Measurements from ENCODE around the gene DXO. TPM values are rescaled to one million over a fixed set of nuclear protein-coding genes. Genes with fewer than 3 reads are reported as not detected.
"Not testable (repeated sequence)": the region's sequence is repeated elsewhere in the genome, so short reads cannot be mapped to it uniquely, and the experiment has no call there.

The DXO gene
- total and polyA plus RNA-seq, 4 donors, result 4.5 to 11.0 (median 9.3) TPM

- not testable (repeated sequence) for H3K4me3 ChIP-seq (ENCODE audit: low read depth in 1 of 3, low read length in 3 of 3); H3K9ac ChIP-seq (ENCODE audit: low read depth in 1 of 2, low read length in 2 of 2); H3K27me3 ChIP-seq (ENCODE audit: control insufficient read depth in 4 of 4, insufficient read depth in 4 of 4, low read length in 3 of 4); DNase-seq (ENCODE audit: low spot score); H3K9me3 ChIP-seq (ENCODE audit: control insufficient read depth in 4 of 4, low read length in 3 of 4); H3K36me3 ChIP-seq (ENCODE audit: control insufficient read depth in 4 of 4, insufficient read depth in 3 of 4, low read depth in 1 of 4, low read length in 3 of 4); H3K4me1 ChIP-seq (ENCODE audit: control insufficient read depth in 4 of 4, insufficient read depth in 4 of 4, low read length in 3 of 4)
- H3K27ac ChIP-seq (ENCODE audit: low read depth in 1 of 2, low read length in 2 of 2), result peak overlapping the region; percentile 18 to 20
- WGBS, result 37% methylated on average over 9 of the region's 13 CpGs
Measured at GRCh38 chr6:32004864-32005537, 33.1 kb upstream of the DXO start.

- TF ChIP-seq RXRA (IDR thresholded peaks at IDR 0.05) (peak; percentile 14 to 24), HNF4G (IDR thresholded peaks at IDR 0.05) (peak; percentile 71), SP1 (IDR thresholded peaks at IDR 0.05) (peak; percentile 42), HNF4A (conservative IDR thresholded peaks at IDR 0.05) (peak; percentile 67 to 79)
- 79% methylated on average over 4 of the region's 4 CpGs for WGBS
- not testable (repeated sequence) for H3K4me3 ChIP-seq (ENCODE audit: low read depth in 1 of 3, low read length in 3 of 3); H3K36me3 ChIP-seq (ENCODE audit: control insufficient read depth in 4 of 4, insufficient read depth in 3 of 4, low read depth in 1 of 4, low read length in 3 of 4); H3K4me1 ChIP-seq (ENCODE audit: control insufficient read depth in 4 of 4, insufficient read depth in 4 of 4, low read length in 3 of 4); H3K9me3 ChIP-seq (ENCODE audit: control insufficient read depth in 4 of 4, low read length in 3 of 4); DNase-seq (ENCODE audit: low spot score); H3K27me3 ChIP-seq (ENCODE audit: control insufficient read depth in 4 of 4, insufficient read depth in 4 of 4, low read length in 3 of 4); H3K9ac ChIP-seq (ENCODE audit: low read depth in 1 of 2, low read length in 2 of 2)
- H3K27ac ChIP-seq (ENCODE audit: low read depth in 1 of 2, low read length in 2 of 2), result peak overlapping the region; percentile 18 to 20
Measured at GRCh38 chr6:32004393-32004792, 32.5 kb upstream of the DXO start.

- H3K27ac ChIP-seq (ENCODE audit: low read depth in 1 of 2, low read length in 2 of 2); H3K4me1 ChIP-seq (ENCODE audit: control insufficient read depth in 4 of 4, insufficient read depth in 4 of 4, low read length in 3 of 4): not testable (repeated sequence)
- WGBS, result no CpG with 5 or more reads among the region's 7 CpGs
Measured at GRCh38 chr6:32003301-32003700, 31.4 kb upstream of the DXO start.

GRCh38 chr6:32002546-32003268 is 30.8 kb upstream of the DXO start:
- H3K4me3 ChIP-seq (ENCODE audit: low read depth in 1 of 3, low read length in 3 of 3); H3K27me3 ChIP-seq (ENCODE audit: control insufficient read depth in 4 of 4, insufficient read depth in 4 of 4, low read length in 3 of 4); DNase-seq (ENCODE audit: low spot score); H3K27ac ChIP-seq (ENCODE audit: low read depth in 1 of 2, low read length in 2 of 2); H3K9ac ChIP-seq (ENCODE audit: low read depth in 1 of 2, low read length in 2 of 2); H3K4me1 ChIP-seq (ENCODE audit: control insufficient read depth in 4 of 4, insufficient read depth in 4 of 4, low read length in 3 of 4); H3K9me3 ChIP-seq (ENCODE audit: control insufficient read depth in 4 of 4, low read length in 3 of 4); H3K36me3 ChIP-seq (ENCODE audit: control insufficient read depth in 4 of 4, insufficient read depth in 3 of 4, low read depth in 1 of 4, low read length in 3 of 4): not testable (repeated sequence)
- no CpG with 5 or more reads among the region's 15 CpGs for WGBS

More at GRCh38 chr6:32003301-32003700, 31.4 kb upstream of the DXO start:
- H3K36me3 ChIP-seq (ENCODE audit: control insufficient read depth in 4 of 4, insufficient read depth in 3 of 4, low read depth in 1 of 4, low read length in 3 of 4); H3K4me3 ChIP-seq (ENCODE audit: low read depth in 1 of 3, low read length in 3 of 3); H3K9me3 ChIP-seq (ENCODE audit: control insufficient read depth in 4 of 4, low read length in 3 of 4); DNase-seq (ENCODE audit: low spot score); H3K27me3 ChIP-seq (ENCODE audit: control insufficient read depth in 4 of 4, insufficient read depth in 4 of 4, low read length in 3 of 4); H3K9ac ChIP-seq (ENCODE audit: low read depth in 1 of 2, low read length in 2 of 2): not testable (repeated sequence)

- H3K9me3 ChIP-seq (ENCODE audit: control insufficient read depth in 4 of 4, low read length in 3 of 4); H3K4me1 ChIP-seq (ENCODE audit: control insufficient read depth in 4 of 4, insufficient read depth in 4 of 4, low read length in 3 of 4); H3K27ac ChIP-seq (ENCODE audit: low read depth in 1 of 2, low read length in 2 of 2); DNase-seq (ENCODE audit: low spot score); H3K4me3 ChIP-seq (ENCODE audit: low read depth in 1 of 3, low read length in 3 of 3); H3K36me3 ChIP-seq (ENCODE audit: control insufficient read depth in 4 of 4, insufficient read depth in 3 of 4, low read depth in 1 of 4, low read length in 3 of 4); H3K9ac ChIP-seq (ENCODE audit: low read depth in 1 of 2, low read length in 2 of 2); H3K27me3 ChIP-seq (ENCODE audit: control insufficient read depth in 4 of 4, insufficient read depth in 4 of 4, low read length in 3 of 4): not testable (repeated sequence)
- 71% methylated on average over 6 of the region's 6 CpGs for WGBS
Measured at GRCh38 chr6:31996385-31996784, 24.4 kb upstream of the DXO start.

GRCh38 chr6:31994421-31994820 is 22.5 kb upstream of the DXO start:
- H3K27me3 ChIP-seq (ENCODE audit: control insufficient read depth in 4 of 4, insufficient read depth in 4 of 4, low read length in 3 of 4); H3K36me3 ChIP-seq (ENCODE audit: control insufficient read depth in 4 of 4, insufficient read depth in 3 of 4, low read depth in 1 of 4, low read length in 3 of 4); H3K4me1 ChIP-seq (ENCODE audit: control insufficient read depth in 4 of 4, insufficient read depth in 4 of 4, low read length in 3 of 4); H3K27ac ChIP-seq (ENCODE audit: low read depth in 1 of 2, low read length in 2 of 2); H3K9ac ChIP-seq (ENCODE audit: low read depth in 1 of 2, low read length in 2 of 2); DNase-seq (ENCODE audit: low spot score); H3K9me3 ChIP-seq (ENCODE audit: control insufficient read depth in 4 of 4, low read length in 3 of 4); H3K4me3 ChIP-seq (ENCODE audit: low read depth in 1 of 3, low read length in 3 of 3): not testable (repeated sequence)
- 99% methylated on average over 9 of the region's 14 CpGs for WGBS

GRCh38 chr6:31989363-31989762 is 17.4 kb upstream of the DXO start:
- not testable (repeated sequence) for H3K27me3 ChIP-seq (ENCODE audit: control insufficient read depth in 4 of 4, insufficient read depth in 4 of 4, low read length in 3 of 4); H3K4me3 ChIP-seq (ENCODE audit: low read depth in 1 of 3, low read length in 3 of 3); H3K4me1 ChIP-seq (ENCODE audit: control insufficient read depth in 4 of 4, insufficient read depth in 4 of 4, low read length in 3 of 4); H3K36me3 ChIP-seq (ENCODE audit: control insufficient read depth in 4 of 4, insufficient read depth in 3 of 4, low read depth in 1 of 4, low read length in 3 of 4); DNase-seq (ENCODE audit: low spot score); H3K27ac ChIP-seq (ENCODE audit: low read depth in 1 of 2, low read length in 2 of 2); H3K9me3 ChIP-seq (ENCODE audit: control insufficient read depth in 4 of 4, low read length in 3 of 4); H3K9ac ChIP-seq (ENCODE audit: low read depth in 1 of 2, low read length in 2 of 2)
- no CpG with 5 or more reads among the region's 10 CpGs for WGBS

GRCh38 chr6:31981744-31982143 is 9.8 kb upstream of the DXO start, which contains the start of gene C4A:
TSS of gene C4A (plus strand) at chr6:31982057. CDS start at chr6:31982108, 51 bp downstream.
- H3K4me1 ChIP-seq (ENCODE audit: control insufficient read depth in 4 of 4, insufficient read depth in 4 of 4, low read length in 3 of 4), result peaks cover 7 to 25% (median 20%) of the 10 kb centered on the region in 4 donors
- H3K9ac ChIP-seq (ENCODE audit: low read depth in 1 of 2, low read length in 2 of 2); DNase-seq (ENCODE audit: low spot score); H3K27ac ChIP-seq (ENCODE audit: low read depth in 1 of 2, low read length in 2 of 2); H3K4me3 ChIP-seq (ENCODE audit: low read depth in 1 of 3, low read length in 3 of 3); H3K36me3 ChIP-seq (ENCODE audit: control insufficient read depth in 4 of 4, insufficient read depth in 3 of 4, low read depth in 1 of 4, low read length in 3 of 4); H3K9me3 ChIP-seq (ENCODE audit: control insufficient read depth in 4 of 4, low read length in 3 of 4); H3K27me3 ChIP-seq (ENCODE audit: control insufficient read depth in 4 of 4, insufficient read depth in 4 of 4, low read length in 3 of 4): not testable (repeated sequence)
- WGBS, result no CpG with 5 or more reads among the region's 7 CpGs
